Stimulated activated CD4-positive, alpha-beta T cell treated with anti-CD3 and anti-CD28 coated beads, Interleukin-1b, Interleukin-23, amount 100 ng/mL, for 1 hour (primary cell): ENCODE data around the gene ACAD10.
"Not testable (repeated sequence)": the region's sequence is repeated elsewhere in the genome, so short reads cannot be mapped to it uniquely, and the experiment has no call there.

Experiments
- DNase-seq, 2 donors: peaks; one replicate each; pipeline ENCODE4 v3.0.0-alpha.2; 2020; ENCODE audit warnings: low read depth in 2 of 2

Gene ACAD10

GRCh38 chr12:111685811-111686573 is at the start of gene ACAD10, which contains the start of gene BRAP:
Gene ACAD10, plus strand, starts transcription at chr12:111686053. Its CDS starts 6,657 bp downstream, at chr12:111692710.
Gene BRAP, minus strand, starts transcription at chr12:111685956. Its CDS starts 164 bp downstream, at chr12:111685792.
- DNase-seq = peak; percentile 82 to 85

GRCh38 chr12:111636209-111636945 is 49.5 kb upstream of the ACAD10 start:
- no peak for DNase-seq

GRCh38 chr12:111638556-111638955 is 47.3 kb upstream of the ACAD10 start:
- no peak for DNase-seq

- DNase-seq = no peak
Observed at GRCh38 chr12:111640506-111640905, 45.3 kb upstream of the ACAD10 start.

GRCh38 chr12:111642681-111643426 is 43.0 kb upstream of the ACAD10 start:
- DNase-seq = no peak

- no peak for DNase-seq
Observed at GRCh38 chr12:111643427-111643826, 42.4 kb upstream of the ACAD10 start.

- no peak for DNase-seq
Observed at GRCh38 chr12:111645433-111645832, 40.4 kb upstream of the ACAD10 start.

- DNase-seq = no peak
Observed at GRCh38 chr12:111650912-111651311, 34.9 kb upstream of the ACAD10 start.

GRCh38 chr12:111652530-111652929 is 33.3 kb upstream of the ACAD10 start:
- DNase-seq = not testable (repeated sequence)

GRCh38 chr12:111653596-111653995 is 32.3 kb upstream of the ACAD10 start:
- no peak for DNase-seq

- no peak for DNase-seq
Observed at GRCh38 chr12:111655356-111655755, 30.5 kb upstream of the ACAD10 start.

GRCh38 chr12:111656016-111656415 is 29.8 kb upstream of the ACAD10 start:
- DNase-seq = no peak

GRCh38 chr12:111664499-111664898 is 21.4 kb upstream of the ACAD10 start:
- DNase-seq = no peak

GRCh38 chr12:111664961-111665865 is 20.6 kb upstream of the ACAD10 start:
- no peak for DNase-seq

GRCh38 chr12:111672822-111673381 is 13.0 kb upstream of the ACAD10 start:
- DNase-seq = no peak

- DNase-seq = no peak
Observed at GRCh38 chr12:111673503-111673902, 12.3 kb upstream of the ACAD10 start.

GRCh38 chr12:111677186-111677585 is 8.7 kb upstream of the ACAD10 start:
- no peak for DNase-seq

- not testable (repeated sequence) for DNase-seq
Observed at GRCh38 chr12:111684485-111685198, 1.2 kb upstream of the ACAD10 start.

- DNase-seq = peak in 1 of 2 donors; percentile 2
Observed at GRCh38 chr12:111685322-111685810, 487 bp upstream of the ACAD10 start.

- DNase-seq = no peak
Observed at GRCh38 chr12:111686574-111687105, 787 bp downstream of the ACAD10 start.
